ENCODE data around the gene AUTS2.

GRCh38 chr7:70592171-70592570, 993.9 kb downstream of the AUTS2 start:
- TF ChIP-seq CTCF (conservative IDR thresholded peaks at IDR 0.05 in 1 of 2, IDR thresholded peaks at IDR 0.05 in 1 of 2; ENCODE audit: low read depth in 1 of 2, low read length in 2 of 2), result no peak
- TF ChIP-seq EZH2 (IDR thresholded peaks at IDR 0.05; ENCODE audit: low read length, missing control alignments), result no peak
